K562 (cell line): ENCODE measurements around the gene KNSTRN. TPM values are rescaled to one million over a fixed set of nuclear protein-coding genes. Genes with fewer than 3 reads are reported as not detected.

Experiments
- EGR1 ChIP-seq: fragments of 450-650 bp; conservative IDR thresholded peaks from 2 replicates; pipeline ENCODE4 v1.6.1; 2017; ENCODE audit warnings: mild to moderate bottlenecking
- ETS1 ChIP-seq: conservative IDR thresholded peaks from 2 replicates; pipeline ENCODE4 v1.6.1; 2011; ENCODE audit warnings: low read depth, mild to moderate bottlenecking, low read length; ENCODE audit not compliant: control insufficient read depth
- HMGN3 ChIP-seq: IDR thresholded peaks from 2 replicates; pipeline ENCODE4 v1.6.1; 2011; ENCODE audit warnings: borderline replicate concordance, low read depth, mild to moderate bottlenecking, mixed read lengths, low read length; ENCODE audit not compliant: insufficient read length; ENCODE audit errors: extremely low read depth
- MGA ChIP-seq: fragments of 450-650 bp; IDR thresholded peaks from 2 replicates; pipeline ENCODE4 v1.6.1; 2016; ENCODE audit warnings: mild to moderate bottlenecking, moderate library complexity
- NFYB ChIP-seq: IDR thresholded peaks from 2 replicates; pipeline ENCODE4 v1.6.1; 2011; ENCODE audit warnings: mild to moderate bottlenecking, moderate library complexity; ENCODE audit not compliant: insufficient read length; ENCODE audit errors: extremely low read depth
- polyA plus RNA-seq, 8 experiments: library from polyadenylated mRNA; depleted of rRNA in 4 of 8; stranded (reverse) in 5 of 8; unstranded in 3 of 8; fragments of >200 nt; fragmentation: Nextera tagmentation in 2 of 8; fragmentation: Illumina TruSeq in 1 of 8; extraction: Ambion mirVana in 2 of 8; extraction: Trizol in 1 of 8; gene quantifications; 2 replicates each; pipeline versions ENCODE4 v1.2.1 to v1.2.3, GENCODE V29; 2011 to 2014; ENCODE audit warnings: inconsistent platforms in 1 of 8, missing spikeins in 1 of 8
- total RNA-seq, 7 experiments: library from RNA; depleted of rRNA in 6 of 7; stranded (reverse); fragments of >200 nt in 6 of 7; fragmentation: Illumina TruSeq in 2 of 7; extraction: Trizol in 2 of 7; gene quantifications; 2 replicates each; pipeline versions ENCODE4 v1.2.1 to v1.2.3, GENCODE V29; 2011 to 2021; ENCODE audit warnings: low replicate concordance in 1 of 7

Gene KNSTRN
- total and polyA plus RNA-seq, 9 of the 15 experiments (the other 6 are each of a cell fraction or from before 2014, with no cell fraction given): 48.7 to 88.2 (median 66.3) TPM

- peak; percentile 45; the same call in 1 of the 2 replicates for TF ChIP-seq ETS1
- TF ChIP-seq HMGN3: peak; percentile 39
- TF ChIP-seq NFYB: peak; percentile 80
- TF ChIP-seq MGA: peak; percentile 78
- peak; percentile 32; the same call in 1 of the 2 replicates for TF ChIP-seq EGR1
- TF ChIP-seq, all 486 proteins: peak for 57
Measured at GRCh38 chr15:40440743-40441564, 58.4 kb downstream of the KNSTRN start, which contains the start of gene BAHD1 (continued).
